Tibial artery (tissue), 4 donors: ENCODE measurements around the gene TLK1.

Experiments used
- DNase-seq, 2 donors: peaks; one replicate each; pipeline ENCODE4 v3.0.0-alpha.2; 2019
- H3K27ac ChIP-seq, 2 donors: fragments of 200-600 bp; sonication (generic) in 1 of 2; 1 replicate in 1 of 2; 2 replicates in 1 of 2; pipeline ENCODE4 v1.5.1; 2018 to 2019; ENCODE audit warnings: mild to moderate bottlenecking in 1 of 2
- H3K27me3 ChIP-seq, 2 donors: fragments of 200-600 bp; sonication (generic) in 1 of 2; one replicate each; pipeline versions ENCODE4 v1.5.1 to v1.6.0; 2016 to 2019
- H3K36me3 ChIP-seq, 3 donors: fragments of 200-600 bp; sonication (generic) in 2 of 3; one replicate each; pipeline ENCODE4 v1.5.1; 2016 to 2019; ENCODE audit warnings: mild to moderate bottlenecking in 2 of 3
- H3K4me1 ChIP-seq, 4 donors: fragments of 200-600 bp; sonication (generic) in 2 of 4; 1 replicate in 3 of 4; 2 replicates in 1 of 4; pipeline ENCODE4 v1.5.1; 2016 to 2019
- H3K4me3 ChIP-seq, 2 donors: fragments of 200-600 bp; sonication (generic) in 1 of 2; 1 replicate in 1 of 2; 2 replicates in 1 of 2; pipeline ENCODE4 v1.5.1; 2018 to 2019; ENCODE audit warnings: mild to moderate bottlenecking in 2 of 2
- H3K9me3 ChIP-seq, 3 donors: fragments of 200-600 bp; sonication (generic) in 1 of 3; one replicate each; pipeline ENCODE4 v1.5.1; 2016 to 2019
- CTCF ChIP-seq, 2 experiments: fragments of 200-600 bp in 1 of 2; fragments of 450-650 bp in 1 of 2; IDR thresholded peaks; one replicate each; pipeline ENCODE4 v1.5.1; 2017 to 2019; ENCODE audit warnings: antibody characterized with exemption in 2 of 2, mild to moderate bottlenecking in 1 of 2, moderate library complexity in 1 of 2
- intact Hi-C: fragments of 100-400 bp; cut with DNase I; formaldehyde crosslinking; loops from one replicate; pipeline ENCODE4 v1.15.0; 2023; ENCODE audit warnings: low total_unique reads

Gene TLK1

GRCh38 chr2:171160119-171160955 is at the start of gene TLK1:
TSS of gene TLK1 (minus strand) at chr2:171160893. CDS start at chr2:171160428, 465 bp downstream.
- peak within 1 kb of the TSS; percentile 96 to 98 for H3K4me3 ChIP-seq
- peaks cover 0 to 21% (median 9%) of the 10 kb centered on the region in 4 donors for H3K4me1 ChIP-seq
- peak; percentile 59 to 83 for DNase-seq
- no peaks in the 10 kb centered on the region for H3K36me3 ChIP-seq
- no peaks in the 10 kb centered on the region for H3K9me3 ChIP-seq
- intact Hi-C loops, result loop anchor here (1.0 to 5.0 kb wide), 2 partner anchors 187 to 257 kb away; no protein-coding TSS in a partner anchor
- H3K27ac ChIP-seq, result peak within 1 kb of the TSS; percentile 98 to 100
- no peaks in the 10 kb centered on the region for H3K27me3 ChIP-seq
- no peak for TF ChIP-seq CTCF (IDR thresholded peaks at IDR 0.05)

DNA sequence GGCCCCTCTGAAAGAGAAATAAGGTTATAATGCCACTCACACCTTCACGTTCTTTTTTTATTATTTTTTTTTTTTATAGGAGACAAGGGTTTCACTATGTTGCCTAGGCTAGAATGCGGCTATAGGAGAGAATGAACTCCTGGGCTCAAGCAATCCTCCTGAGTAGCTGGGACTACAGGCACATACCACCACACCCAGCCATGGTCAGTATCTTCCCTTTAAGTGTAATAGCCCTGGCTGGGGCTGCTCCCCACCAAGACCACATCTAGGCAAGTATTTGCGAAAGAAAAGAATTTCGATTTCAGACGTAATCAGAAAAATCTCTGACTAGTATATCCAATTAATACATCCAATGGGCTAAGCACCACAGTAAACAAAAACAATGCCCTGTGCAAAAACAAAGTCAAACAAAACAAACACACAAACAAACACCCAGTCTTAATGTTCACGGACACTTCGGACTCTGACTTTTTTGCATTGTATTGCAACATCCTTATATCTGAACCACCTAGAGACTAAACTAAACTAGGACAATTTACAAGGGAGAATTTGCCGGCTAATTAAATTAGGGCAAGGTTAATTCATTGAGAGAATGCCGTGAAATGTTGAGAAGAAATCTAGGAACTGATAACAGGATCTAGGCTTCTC is 49.6 kb upstream of the TLK1 start:
- H3K27ac ChIP-seq, result no peak overlapping the region

DNA sequence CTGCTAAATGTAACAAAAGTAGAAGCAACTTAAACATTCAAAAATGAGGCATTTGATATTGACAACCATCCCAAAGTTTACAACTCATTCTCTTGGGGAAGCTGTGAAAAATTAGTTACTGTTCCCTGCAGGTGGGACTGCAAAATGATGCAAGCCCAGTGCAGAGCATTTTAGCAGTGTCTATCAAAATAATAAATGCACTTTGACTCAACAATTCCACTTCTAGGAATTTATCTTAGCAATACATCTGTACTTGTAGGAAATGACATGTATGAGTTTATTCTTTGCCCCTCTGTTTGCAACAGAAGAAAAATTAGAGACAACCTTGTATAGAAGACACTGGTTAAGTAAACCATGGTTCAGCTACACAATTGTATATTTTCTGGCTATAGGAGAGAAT is 48.0 kb upstream of the TLK1 start:
- H3K4me1 ChIP-seq, result no peaks in the 10 kb centered on the region
- peaks cover 0 to 5% of the 10 kb centered on the region in 2 donors for H3K27me3 ChIP-seq
- no peak for DNase-seq
- H3K27ac ChIP-seq, result no peak overlapping the region
- TF ChIP-seq CTCF (IDR thresholded peaks at IDR 0.05), result no peak
- no peaks in the 10 kb centered on the region for H3K36me3 ChIP-seq
- intact Hi-C loops, result no loop called here
- no peaks in the 10 kb centered on the region for H3K9me3 ChIP-seq
- no peak overlapping the region for H3K4me3 ChIP-seq

More for the DNA sequence above, 49.6 kb upstream of the TLK1 start:
- Histone ChIP-seq H3K9me3 (no peaks in the 10 kb centered on the region), H3K4me3 (no peak overlapping the region), H3K27me3 (peaks cover 0 to 5% of the 10 kb centered on the region in 2 donors), H3K36me3 (no peaks in the 10 kb centered on the region), H3K4me1 (no peaks in the 10 kb centered on the region)
- intact Hi-C loops, result no loop called here
- TF ChIP-seq CTCF (IDR thresholded peaks at IDR 0.05), result no peak
- no peak for DNase-seq

GRCh38 chr2:171206422-171207115 is 45.9 kb upstream of the TLK1 start:
- no peak overlapping the region for H3K27ac ChIP-seq
- DNase-seq, result no peak
- intact Hi-C loops, result no loop called here
- H3K4me1 ChIP-seq, result no peaks in the 10 kb centered on the region
- H3K4me3 ChIP-seq, result no peak overlapping the region
- H3K9me3 ChIP-seq, result no peaks in the 10 kb centered on the region
- peaks cover 0 to 2% of the 10 kb centered on the region in 2 donors for H3K27me3 ChIP-seq
- TF ChIP-seq CTCF (IDR thresholded peaks at IDR 0.05), result no peak
- H3K36me3 ChIP-seq, result no peaks in the 10 kb centered on the region

GRCh38 chr2:171205551-171205950 is 44.9 kb upstream of the TLK1 start:
- no peak for TF ChIP-seq CTCF (IDR thresholded peaks at IDR 0.05)
- Histone ChIP-seq H3K4me3 (no peak overlapping the region), H3K27me3 (peaks cover 0 to 2% of the 10 kb centered on the region in 2 donors), H3K36me3 (no peaks in the 10 kb centered on the region), H3K9me3 (no peaks in the 10 kb centered on the region), H3K27ac (no peak overlapping the region), H3K4me1 (no peaks in the 10 kb centered on the region)
- intact Hi-C loops, result no loop called here
- DNase-seq, result no peak
